Lung microvascular endothelial cell (primary cell): Measurements from ENCODE around the gene RNF222. TPM values are rescaled to one million over a fixed set of nuclear protein-coding genes. Genes with fewer than 3 reads are reported as not detected.
A peak's percentile ranks its signal among the peaks of the same experiment; 100 is the strongest.
"Not testable (repeated sequence)": the region's sequence is repeated elsewhere in the genome, so short reads cannot be mapped to it uniquely, and the experiment has no call there.

Experiments used
- DNase-seq, 2 donors: peaks; one replicate each; pipeline versions ENCODE4 v3.0.0 to v3.0.0-alpha.2; 2010; ENCODE audit warnings: low read depth in 2 of 2
- total RNA-seq: library from RNA; depleted of rRNA; stranded (reverse); fragments of >200 nt; gene quantifications from 2 replicates; pipeline ENCODE4 v1.2.1, GENCODE V29; 2014

The RNF222 gene
- total RNA-seq, 1 donor from 2014 or later: under 0.01 TPM

GRCh38 chr17:8412089-8412488 is 14.5 kb upstream of the RNF222 start:
- DNase-seq: no peak

DNA sequence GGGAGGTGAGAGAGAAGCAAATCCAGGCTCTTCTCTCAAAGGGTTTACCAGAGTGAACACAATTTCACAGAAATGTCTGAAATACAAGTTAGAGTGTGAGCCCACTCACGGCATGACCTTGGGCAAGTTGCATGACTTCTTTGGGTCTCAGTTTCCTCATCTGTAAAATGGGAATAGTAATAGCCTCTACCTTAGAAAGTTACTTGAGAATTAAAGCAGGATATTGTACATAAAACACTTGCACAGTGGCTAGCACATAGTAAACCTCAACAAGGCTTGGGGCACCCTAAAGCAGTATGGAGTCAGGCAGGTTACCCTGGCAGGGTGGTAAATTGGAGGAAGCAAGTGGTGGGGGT is 13.2 kb upstream of the RNF222 start:
- DNase-seq: no peak

DNA sequence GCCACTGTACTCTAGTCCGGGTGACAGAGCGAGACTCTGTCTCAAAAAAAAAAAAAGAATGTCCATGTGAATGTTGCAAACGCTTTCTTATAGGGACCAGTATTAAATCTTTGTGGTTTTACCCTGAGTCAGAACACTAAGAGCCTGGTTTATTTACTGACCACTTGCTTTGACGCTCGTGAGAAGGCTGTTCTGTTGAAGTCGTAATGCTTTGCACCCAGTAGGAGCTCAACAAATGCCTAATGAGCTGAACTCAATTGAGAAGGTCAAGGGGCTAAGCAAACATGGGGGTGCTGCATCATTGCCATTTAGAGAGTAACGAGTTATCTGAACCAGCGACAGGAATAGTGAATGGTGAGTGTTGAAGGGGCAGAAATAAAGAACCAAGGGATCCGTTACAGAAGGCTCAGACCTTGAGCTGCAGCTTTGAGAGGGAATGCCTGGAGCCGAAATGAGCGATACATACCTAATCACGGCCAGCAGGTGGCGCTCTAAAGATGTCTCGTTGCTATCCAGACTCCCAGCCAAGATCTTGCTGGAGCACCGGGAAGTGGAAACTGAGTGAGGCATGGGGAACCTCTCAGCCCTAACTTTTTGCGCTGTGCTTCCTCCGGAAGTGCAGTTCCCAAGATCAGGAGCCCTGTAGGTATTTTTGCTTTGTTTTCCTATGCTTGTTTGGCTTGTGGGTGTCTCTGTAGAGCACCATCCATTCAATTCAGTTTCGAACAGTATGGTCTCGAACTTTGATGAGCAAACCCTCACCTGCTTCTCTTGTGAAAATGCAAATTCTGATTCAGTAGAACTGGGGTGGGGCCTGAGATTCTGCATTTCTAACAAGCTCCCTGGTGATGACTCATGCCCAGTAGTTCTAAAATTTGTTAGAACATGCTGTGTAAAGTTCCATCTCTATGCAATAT is 12.6 kb upstream of the RNF222 start:
- DNase-seq: peak; percentile 83 to 88

DNA sequence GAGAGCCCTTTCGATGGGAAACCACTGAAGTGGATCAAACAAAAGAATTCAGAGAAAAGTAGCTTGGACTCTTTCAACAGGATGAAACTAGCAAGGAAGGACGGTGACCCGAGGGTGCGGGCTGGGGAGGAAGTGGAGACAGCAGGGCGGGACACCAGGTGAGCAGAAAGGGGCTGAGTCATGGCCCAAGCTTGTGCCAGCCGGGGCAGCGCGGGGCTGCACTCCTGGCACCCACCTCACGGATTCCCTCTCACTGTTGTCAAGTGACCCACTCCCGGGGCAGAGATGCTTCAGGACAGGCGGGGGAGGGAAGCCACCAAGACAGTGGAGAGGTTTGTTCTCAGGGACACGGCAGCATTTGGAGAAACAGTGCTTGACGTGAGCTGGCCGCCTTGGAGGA is 10.7 kb upstream of the RNF222 start:
- DNase-seq: no peak

GRCh38 chr17:8406174-8406573 is 8.5 kb upstream of the RNF222 start:
- DNase-seq: no peak

DNA sequence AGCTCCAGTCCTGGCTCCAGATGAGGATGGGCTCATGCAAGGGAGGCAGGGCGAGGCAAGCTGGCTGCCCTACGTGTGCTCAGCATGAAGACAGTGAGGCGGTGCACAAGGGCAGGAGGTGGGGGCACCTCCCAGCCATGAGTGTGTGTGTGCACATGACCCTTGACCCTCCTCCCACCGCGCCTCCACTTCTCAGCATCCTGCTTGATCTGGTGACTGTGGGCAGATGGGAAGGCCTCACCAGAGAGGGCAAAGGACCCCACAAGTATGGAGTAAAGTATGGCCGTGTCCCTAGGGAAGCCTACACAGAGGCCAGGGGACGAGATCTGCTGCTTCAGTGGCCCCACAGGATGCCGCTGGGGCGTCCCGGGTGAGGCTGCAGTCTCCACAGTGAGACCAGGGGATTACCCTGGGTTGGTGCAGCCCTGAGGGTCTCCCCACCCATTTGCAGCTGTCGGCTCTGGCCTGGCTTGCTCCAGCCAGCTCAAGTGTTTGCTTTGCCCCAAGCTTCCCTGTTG is 7.9 kb upstream of the RNF222 start:
- no peak for DNase-seq

GRCh38 chr17:8402921-8403536 is 5.4 kb upstream of the RNF222 start:
- DNase-seq: peak in 1 of 2 donors; percentile 97

DNA sequence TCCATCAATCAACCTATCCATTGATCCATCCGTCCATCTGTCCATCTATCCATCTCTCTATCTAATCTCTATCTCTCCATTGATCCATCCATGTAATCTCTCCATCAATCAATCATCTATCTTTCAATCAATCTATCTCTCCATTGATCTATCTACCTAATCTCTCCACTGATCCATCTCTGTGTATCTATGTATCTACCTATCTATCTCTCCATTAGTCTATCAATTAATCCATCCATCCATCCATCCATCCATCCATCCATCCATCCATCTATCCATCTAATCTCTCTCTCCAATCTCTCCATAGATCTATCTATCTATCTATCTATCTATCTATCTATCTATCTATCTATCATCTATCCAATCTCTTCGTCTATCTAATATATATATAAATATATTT is 3.5 kb upstream of the RNF222 start:
- no peak for DNase-seq

DNA sequence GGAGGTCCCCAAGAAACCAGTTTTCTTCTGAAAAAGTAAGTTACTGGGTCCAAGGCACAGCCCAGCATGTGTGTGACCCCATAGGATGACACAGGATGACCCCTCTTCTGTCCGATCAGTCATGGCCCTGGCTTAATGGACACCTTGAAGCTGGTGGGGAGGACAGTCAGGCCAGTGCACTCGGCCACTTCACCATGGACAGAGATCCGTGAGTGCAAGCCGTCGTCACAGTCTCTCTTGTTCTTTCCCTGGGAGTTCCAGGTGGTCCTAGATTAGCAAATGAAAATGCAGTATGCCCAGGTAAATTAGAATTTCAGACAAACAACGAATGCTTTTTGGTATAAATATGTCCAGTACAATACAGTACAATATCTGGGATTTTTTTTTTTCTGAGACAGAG is 1.4 kb upstream of the RNF222 start:
- no peak for DNase-seq

- DNase-seq: not testable (repeated sequence)
Observed at GRCh38 chr17:8394497-8394896, 3.1 kb downstream of the RNF222 start.

DNA sequence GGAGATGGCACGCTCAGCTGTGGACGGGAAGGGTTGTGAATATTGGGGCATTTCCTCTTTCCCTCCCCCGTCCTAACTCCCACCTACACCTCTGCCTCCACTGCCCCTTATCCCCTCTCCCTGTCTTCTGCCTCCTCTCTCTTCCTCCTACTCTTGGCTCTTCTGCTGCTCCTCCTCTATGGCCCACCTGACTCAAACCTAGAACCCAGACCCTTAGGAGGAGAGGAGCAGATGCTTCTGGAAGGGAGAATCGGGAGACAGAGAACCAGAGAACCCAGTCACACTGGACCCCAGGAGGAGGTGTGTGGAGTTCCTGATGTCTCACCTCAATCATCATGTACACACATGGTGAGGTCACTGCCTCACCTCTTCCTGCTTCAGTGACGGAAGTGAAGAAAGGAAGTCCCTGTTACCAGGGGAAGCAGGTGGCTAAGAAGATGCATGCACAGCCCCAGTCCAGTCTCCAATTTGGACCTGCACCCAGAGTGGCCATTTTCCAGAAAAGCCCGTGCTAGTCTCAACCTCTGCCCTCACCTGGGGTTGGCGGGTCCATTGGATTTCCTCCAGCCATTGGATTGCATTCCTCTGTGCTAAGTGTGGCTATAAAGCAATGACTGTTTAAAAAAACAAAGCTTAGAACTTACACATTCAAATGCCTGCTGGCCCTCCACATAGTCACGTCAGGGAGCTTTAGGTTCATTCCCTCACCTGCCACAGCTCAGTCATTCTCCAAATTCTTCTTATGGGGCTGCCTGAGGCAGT is 4.0 kb downstream of the RNF222 start:
- DNase-seq: peak in 1 of 2 donors; percentile 75

- no peak for DNase-seq
Observed at GRCh38 chr17:8392674-8393469, 4.8 kb downstream of the RNF222 start.

DNA sequence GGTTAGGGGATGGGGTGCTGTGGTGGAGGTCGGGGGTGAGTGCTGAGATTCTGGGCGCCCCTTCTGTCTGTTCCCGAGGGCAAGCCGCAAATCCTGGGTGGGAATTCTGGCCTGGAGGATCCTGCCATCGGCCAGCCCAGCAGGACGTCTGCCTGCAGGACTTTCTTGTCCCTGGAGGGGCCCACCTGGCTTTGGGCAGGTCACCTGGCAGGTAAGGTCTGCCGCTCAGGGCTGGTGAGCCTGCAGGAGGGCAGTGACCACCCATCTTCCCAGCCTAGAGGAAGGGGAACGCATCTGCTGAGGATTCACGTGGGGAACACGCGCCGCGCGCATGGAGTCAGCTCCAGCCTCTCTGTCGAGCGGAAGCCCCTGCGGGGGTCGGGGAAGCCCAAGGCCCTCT is 5.4 kb downstream of the RNF222 start:
- DNase-seq: no peak

DNA sequence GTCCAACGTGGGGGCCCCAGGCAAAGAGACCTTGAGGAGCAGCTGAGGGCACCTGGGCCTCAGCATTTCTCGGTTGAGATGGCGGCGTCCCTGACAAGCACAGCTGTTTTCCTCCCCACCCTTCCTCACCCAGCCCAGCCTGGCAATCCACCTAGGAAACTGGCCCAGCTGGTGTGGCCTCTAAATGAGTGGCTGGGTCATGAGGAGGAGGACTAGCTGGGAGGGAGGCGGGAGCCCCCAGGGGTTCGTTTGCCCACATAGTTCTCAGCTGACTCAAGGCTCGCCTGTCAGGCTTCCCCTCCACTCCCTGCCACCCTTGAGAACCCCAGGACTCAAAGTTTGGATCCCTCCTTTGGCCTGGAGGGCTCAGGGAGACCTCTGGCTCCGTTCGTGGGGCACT is 5.9 kb downstream of the RNF222 start:
- no peak for DNase-seq

GRCh38 chr17:8387914-8388651 is 9.5 kb downstream of the RNF222 start:
- no peak for DNase-seq

GRCh38 chr17:8386841-8387240 is 10.8 kb downstream of the RNF222 start:
- no peak for DNase-seq

- DNase-seq: peak in 1 of 2 donors; percentile 65
Observed at GRCh38 chr17:8384801-8385378, 12.7 kb downstream of the RNF222 start.

- DNase-seq: peak; percentile 98 to 99
Observed at GRCh38 chr17:8383143-8383822, 14.3 kb downstream of the RNF222 start, which contains the start of gene RPL26. Gene RPL26 (minus strand): TSS chr17:8383193. CDS start chr17:8382310, 883 bp downstream.

GRCh38 chr17:8382880-8383142 is 14.8 kb downstream of the RNF222 start:
- DNase-seq: no peak
